A549 (cell line): ENCODE results near the gene NEK1.

ENCODE experiments used
- CEBPB ChIP-seq, 2 experiments: fragments of >200 bp in 1 of 2; sonication (Bioruptor Twin) in 1 of 2; formaldehyde crosslinking in 1 of 2; IDR thresholded peaks; 2 replicates each; pipeline ENCODE4 v1.6.1; 2012 to 2016
- CTCF ChIP-seq: fragments of >200 bp; sonication (Bioruptor Twin); formaldehyde crosslinking; IDR thresholded peaks from 3 replicates; pipeline ENCODE4 v1.5.1; 2016
- JUNB ChIP-seq: fragments of >200 bp; sonication (Bioruptor Twin); formaldehyde crosslinking; IDR thresholded peaks from 2 replicates; pipeline ENCODE4 v1.6.1; 2016
- MYC ChIP-seq: IDR thresholded peaks from 2 replicates; pipeline ENCODE4 v1.6.1; 2012; ENCODE audit warnings: mild to moderate bottlenecking, inconsistent platforms, low read length, improper control_type of control experiment, borderline replicate concordance
- POLR2A ChIP-seq: IDR thresholded peaks from 2 replicates; pipeline ENCODE4 v1.6.1; 2012; ENCODE audit warnings: mild to moderate bottlenecking, low read length
- RAD21 ChIP-seq, 2 experiments: fragments of >200 bp in 1 of 2; sonication (Bioruptor Twin) in 1 of 2; formaldehyde crosslinking in 1 of 2; IDR thresholded peaks in 1 of 2; conservative IDR thresholded peaks in 1 of 2; 2 replicates in 1 of 2; 3 replicates in 1 of 2; pipeline ENCODE4 v1.6.1; 2012 to 2018; ENCODE audit warnings: inconsistent platforms in 1 of 2
- RCOR1 ChIP-seq: fragments of 150-350 bp; IDR thresholded peaks from 2 replicates; pipeline ENCODE4 v1.6.1; 2014; ENCODE audit warnings: antibody characterized with exemption, low read length, low read depth
- REST ChIP-seq: fragments of 200-600 bp; sonication (generic); IDR thresholded peaks from 2 replicates; pipeline ENCODE4 v1.6.1; 2016; ENCODE audit warnings: antibody characterized with exemption, mild to moderate bottlenecking, moderate library complexity
- RFX5 ChIP-seq: fragments of 450-650 bp; IDR thresholded peaks from 2 replicates; pipeline ENCODE4 v1.7.1; 2014; ENCODE audit warnings: antibody characterized with exemption, mild to moderate bottlenecking, moderate library complexity
- SMC3 ChIP-seq: fragments of >200 bp; sonication (Bioruptor Twin); formaldehyde crosslinking; IDR thresholded peaks from 3 replicates; pipeline ENCODE4 v1.6.1; 2018; ENCODE audit warnings: inconsistent platforms
- USF2 ChIP-seq: fragments of 450-650 bp; IDR thresholded peaks from 2 replicates; pipeline ENCODE4 v1.6.1; 2014; ENCODE audit warnings: antibody characterized with exemption

GRCh38 chr4:169460081-169460480 lies 152.3 kb downstream of the NEK1 start:
- TF ChIP-seq RAD21 (conservative IDR thresholded peaks at IDR 0.05 in 1 of 2, IDR thresholded peaks at IDR 0.05 in 1 of 2) (no peak), RCOR1 (no peak), REST (no peak), CEBPB (IDR thresholded peaks at IDR 0.05) (no peak), MYC (no peak), POLR2A (no peak), SMC3 (no peak), USF2 (no peak), CTCF (no peak), RFX5 (no peak), JUNB (no peak)
